ENCODE data around the gene DYTN.
"Not testable (repeated sequence)": the region's sequence is repeated elsewhere in the genome, so short reads cannot be mapped to it uniquely, and the experiment has no call there.

The DYTN gene

GRCh38 chr2:206718296-206718695 lies at the start of gene DYTN:
Gene DYTN (minus strand): TSS chr2:206718396. CDS start chr2:206718279, 117 bp downstream.
- DNase-seq (ENCODE audit: low read depth in 2 of 2) = no peak

GRCh38 chr2:206766057-206766930 lies 48.1 kb upstream of the DYTN start:
- no peak for DNase-seq (ENCODE audit: low read depth in 2 of 2)

GRCh38 chr2:206765242-206766056 lies 47.3 kb upstream of the DYTN start, which contains the start of the genes FASTKD2 and MDH1B:
Gene FASTKD2 (plus strand): TSS chr2:206765606. CDS start chr2:206766694, 1,088 bp downstream.
Gene MDH1B (minus strand): TSS chr2:206765328. CDS start chr2:206765271, 57 bp downstream.
- peak; percentile 81 to 88 for DNase-seq (ENCODE audit: low read depth in 2 of 2)

GRCh38 chr2:206764673-206765241 lies 46.6 kb upstream of the DYTN start:
- DNase-seq (ENCODE audit: low read depth in 2 of 2) = no peak

- DNase-seq (ENCODE audit: low read depth in 2 of 2) = no peak
These were observed 38.6 kb upstream of the DYTN start for GRCh38 chr2:206756816-206757215.

GRCh38 chr2:206740800-206741199 lies 22.6 kb upstream of the DYTN start:
- no peak for DNase-seq (ENCODE audit: low read depth in 2 of 2)

GRCh38 chr2:206739271-206739670 lies 21.1 kb upstream of the DYTN start:
- no peak for DNase-seq (ENCODE audit: low read depth in 2 of 2)

- DNase-seq (ENCODE audit: low read depth in 2 of 2) = peak; percentile 2
These were observed 18.7 kb upstream of the DYTN start for GRCh38 chr2:206736935-206737334.

- DNase-seq (ENCODE audit: low read depth in 2 of 2) = no peak
These were observed 15.1 kb upstream of the DYTN start for GRCh38 chr2:206733341-206733740.

- no peak for DNase-seq (ENCODE audit: low read depth in 2 of 2)
These were observed 10.3 kb upstream of the DYTN start for GRCh38 chr2:206728277-206729199.

- no peak for DNase-seq (ENCODE audit: low read depth in 2 of 2)
These were observed 9.1 kb upstream of the DYTN start for GRCh38 chr2:206727287-206727686.

- DNase-seq (ENCODE audit: low read depth in 2 of 2) = no peak
These were observed 5.1 kb upstream of the DYTN start for GRCh38 chr2:206723288-206723687.

GRCh38 chr2:206721256-206721920 lies 3.2 kb upstream of the DYTN start:
- DNase-seq (ENCODE audit: low read depth in 2 of 2) = no peak

- DNase-seq (ENCODE audit: low read depth in 2 of 2) = no peak
These were observed 1.6 kb downstream of the DYTN start for GRCh38 chr2:206716623-206717022.

- not testable (repeated sequence) for DNase-seq (ENCODE audit: low read depth in 2 of 2)
These were observed 3.0 kb downstream of the DYTN start for GRCh38 chr2:206715183-206715582.

GRCh38 chr2:206713746-206714145 lies 4.5 kb downstream of the DYTN start:
- DNase-seq (ENCODE audit: low read depth in 2 of 2) = no peak

GRCh38 chr2:206708286-206708685 lies 9.9 kb downstream of the DYTN start:
- DNase-seq (ENCODE audit: low read depth in 2 of 2) = no peak

GRCh38 chr2:206707164-206707701 lies 11.0 kb downstream of the DYTN start:
- DNase-seq (ENCODE audit: low read depth in 2 of 2) = no peak

GRCh38 chr2:206701952-206702605 lies 16.1 kb downstream of the DYTN start:
- no peak for DNase-seq (ENCODE audit: low read depth in 2 of 2)

GRCh38 chr2:206700156-206700555 lies 18.0 kb downstream of the DYTN start:
- no peak for DNase-seq (ENCODE audit: low read depth in 2 of 2)

Measured in stimulated activated CD8-positive, alpha-beta memory T cell treated with anti-CD3 and anti-CD28 coated beads, Interleukin-15, amount 100 ng/mL, for 48 hours (primary cell).